GM15510 (cell line): ENCODE measurements around the gene MIER1.
A peak's percentile ranks its signal among the peaks of the same experiment; 100 is the strongest.

Experiments
- POLR2A ChIP-seq: IDR thresholded peaks from 3 replicates; pipeline ENCODE4 v1.6.1; 2011; ENCODE audit warnings: borderline replicate concordance; ENCODE audit not compliant: insufficient read length; ENCODE audit errors: extremely low read depth

Gene MIER1

DNA sequence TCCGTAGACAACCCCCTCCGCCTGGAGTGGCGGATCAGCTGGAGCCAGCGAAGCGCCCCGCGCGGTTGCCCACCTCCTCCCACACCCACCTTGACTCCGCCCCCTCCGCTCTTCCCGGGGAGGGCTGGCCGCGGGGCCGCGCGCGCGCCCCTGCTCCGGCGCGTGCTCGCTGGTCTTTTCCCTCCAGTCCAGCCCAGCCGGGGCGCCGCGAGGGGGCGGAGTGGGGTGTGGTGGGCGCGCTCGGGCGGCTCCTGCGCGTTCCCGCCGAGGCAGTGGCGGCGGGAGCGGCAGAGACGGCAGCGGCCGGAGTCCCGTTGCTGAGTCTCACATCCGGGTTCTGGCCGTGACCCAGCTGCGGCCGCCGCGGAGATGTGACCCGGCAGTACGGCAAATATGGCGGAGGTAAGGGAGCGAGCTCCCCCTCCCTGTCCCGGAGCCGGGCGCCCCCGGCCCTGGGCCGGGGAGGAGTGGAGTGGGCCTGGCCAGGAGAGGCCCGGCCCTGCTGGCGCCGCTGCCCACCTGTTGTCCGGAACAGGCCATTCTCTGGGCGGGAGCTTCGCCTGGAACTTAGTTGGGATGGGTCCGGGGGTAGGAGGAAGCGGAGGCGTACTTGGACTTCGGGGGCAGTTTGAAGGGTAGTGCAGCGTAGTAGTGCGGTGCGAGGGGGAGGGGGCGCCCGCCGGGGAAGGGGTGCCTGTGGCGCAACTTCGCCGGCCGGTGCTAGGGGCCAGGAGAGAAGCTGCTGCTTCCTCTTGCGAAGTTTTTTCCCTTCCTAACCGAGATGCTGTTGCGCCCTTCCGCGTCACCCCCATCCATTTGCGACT, 5.4 kb downstream of the MIER1 start:
- TF ChIP-seq POLR2A = peak; percentile 71

DNA sequence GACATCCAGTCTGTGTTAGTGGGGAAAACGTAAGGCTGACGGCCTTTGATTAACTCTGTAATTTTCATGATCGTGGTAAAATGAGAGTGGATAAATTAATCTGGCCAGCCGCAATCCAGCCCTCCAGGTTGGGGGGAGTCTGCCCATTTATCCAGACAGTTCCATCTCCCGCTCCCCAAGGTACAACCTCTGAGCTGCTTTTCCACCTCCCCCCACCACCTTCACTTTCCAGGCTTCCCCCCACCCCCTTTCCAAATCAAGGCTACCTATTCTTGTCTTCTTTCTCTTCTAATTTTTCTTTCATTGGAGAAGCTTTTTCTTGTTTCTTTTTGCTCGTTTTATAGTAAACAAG, 6.0 kb downstream of the MIER1 start:
- TF ChIP-seq POLR2A = no peak

DNA sequence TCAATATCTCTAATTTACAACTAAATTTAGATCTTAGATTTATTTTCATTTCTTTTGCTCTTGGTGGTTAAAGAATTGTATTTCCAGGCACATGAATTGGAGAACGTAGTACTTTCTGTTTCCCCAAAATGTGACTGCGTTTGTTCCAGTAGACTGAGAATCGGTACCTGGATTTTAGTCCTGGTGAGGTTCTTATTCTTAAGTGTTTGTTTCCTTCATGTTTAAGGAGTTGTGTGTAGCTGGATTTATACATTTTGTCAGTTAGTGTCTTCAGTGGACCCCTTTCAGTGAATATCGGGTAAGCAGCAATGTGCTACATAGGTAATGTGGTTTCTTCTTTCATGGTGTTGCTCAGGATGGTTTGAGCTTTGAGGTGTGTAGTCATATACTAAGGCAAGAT, 6.8 kb downstream of the MIER1 start:
- no peak for TF ChIP-seq POLR2A

DNA sequence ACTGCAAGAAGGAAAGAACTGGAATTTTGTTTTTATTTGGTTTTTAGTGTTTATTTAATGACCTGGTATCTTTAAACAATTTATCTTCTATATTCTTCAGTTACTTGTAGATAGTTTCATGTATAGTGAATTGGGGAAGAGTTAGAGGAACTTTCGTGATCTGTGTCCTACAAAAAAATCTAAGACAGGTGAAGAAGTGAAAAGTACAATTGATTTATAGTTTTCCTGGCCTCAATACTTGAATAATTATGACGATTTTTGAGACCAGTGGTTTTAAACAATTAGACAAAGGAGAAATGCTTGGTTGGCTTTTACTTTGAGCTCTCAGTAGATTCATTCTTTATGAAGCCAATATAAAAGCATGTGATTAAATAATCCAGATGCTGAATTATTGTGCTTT, 7.5 kb downstream of the MIER1 start:
- TF ChIP-seq POLR2A = no peak

DNA sequence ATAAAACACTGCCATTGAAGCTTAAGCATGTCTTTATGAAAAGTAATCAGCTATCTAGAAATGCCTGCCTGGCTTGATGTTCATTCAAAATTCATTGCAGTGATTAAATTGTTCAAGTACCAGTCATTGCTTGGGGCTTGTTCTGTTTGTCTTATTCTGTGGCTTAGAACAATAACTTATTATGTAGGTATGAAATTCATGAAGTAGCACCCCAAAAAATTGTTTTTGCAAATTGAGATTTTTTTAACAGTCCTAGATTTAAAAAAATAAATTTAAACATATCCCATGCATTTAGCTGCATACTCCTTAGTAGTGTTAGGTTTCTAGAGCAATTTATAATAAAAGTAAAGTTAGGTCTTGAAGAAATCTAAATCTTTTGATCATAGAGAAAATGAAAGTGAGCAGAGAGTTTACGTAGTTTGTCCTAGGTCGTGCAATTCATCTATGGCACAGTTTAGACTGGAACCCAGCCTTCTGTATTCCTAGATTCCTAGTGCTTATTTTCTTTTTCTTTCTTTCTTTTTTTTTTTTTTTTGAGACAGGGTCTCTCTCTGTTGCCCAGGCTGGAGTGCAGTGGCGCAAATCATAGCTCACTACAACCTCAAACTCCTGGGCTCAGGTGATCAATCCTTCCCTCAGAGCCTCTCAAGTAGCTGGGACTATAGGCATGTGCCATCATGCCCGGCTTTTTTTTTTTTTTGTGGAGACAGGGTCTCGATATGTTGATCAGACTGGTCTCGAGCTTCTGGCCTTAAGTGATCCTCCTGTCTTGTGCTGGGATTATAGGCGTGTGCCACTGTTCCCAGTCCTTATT, 9.3 kb downstream of the MIER1 start:
- no peak for TF ChIP-seq POLR2A

DNA sequence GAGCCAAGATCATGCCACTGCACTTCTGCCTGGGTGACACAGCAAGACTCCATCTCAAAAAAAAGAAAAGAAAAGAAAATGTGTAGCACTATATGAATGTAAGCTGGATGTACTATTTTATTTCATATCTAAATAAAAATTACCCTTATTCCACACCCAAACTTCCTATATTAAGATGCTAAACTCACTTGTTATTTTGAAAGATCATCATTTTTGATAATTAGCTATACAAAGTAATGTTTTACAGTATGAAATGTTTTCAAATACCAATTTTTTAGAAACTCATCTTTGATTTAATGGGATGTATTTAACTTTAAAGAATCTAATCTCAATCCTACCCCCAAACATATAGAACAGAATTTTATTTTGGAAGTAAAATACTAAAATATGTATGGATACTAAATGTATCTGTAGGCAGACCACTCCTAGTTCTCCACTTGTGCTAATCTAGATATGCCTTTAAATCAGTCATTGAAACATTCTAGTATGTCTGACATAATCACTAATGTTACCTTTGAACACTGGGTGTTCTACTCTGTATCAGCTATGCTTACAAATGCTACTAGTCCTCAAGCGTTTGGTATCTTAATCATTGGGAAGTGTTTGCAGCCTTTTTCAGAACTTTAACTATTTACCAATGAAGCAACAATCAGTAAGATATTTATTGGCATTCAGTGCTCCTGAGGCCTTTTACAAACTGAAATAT, 12.9 kb downstream of the MIER1 start:
- no peak for TF ChIP-seq POLR2A

DNA sequence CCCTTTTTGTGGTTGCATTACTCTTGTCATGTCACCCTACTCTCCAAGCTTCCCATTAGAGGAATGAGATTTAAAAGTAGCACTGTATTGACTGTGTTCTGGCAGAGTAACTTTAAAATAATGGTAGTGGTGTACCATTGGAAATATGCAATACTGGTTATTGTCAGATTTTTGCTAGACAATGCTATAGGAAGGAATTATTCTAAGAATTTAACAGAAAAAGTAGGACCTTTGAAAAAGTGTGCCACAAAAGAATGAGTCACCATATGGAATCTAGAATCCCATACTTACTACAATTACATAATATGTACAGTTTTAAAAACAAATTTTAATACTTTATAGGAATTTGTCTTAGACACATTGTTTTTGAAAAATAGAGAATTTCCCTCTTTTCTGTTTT, 13.8 kb downstream of the MIER1 start:
- no peak for TF ChIP-seq POLR2A

DNA sequence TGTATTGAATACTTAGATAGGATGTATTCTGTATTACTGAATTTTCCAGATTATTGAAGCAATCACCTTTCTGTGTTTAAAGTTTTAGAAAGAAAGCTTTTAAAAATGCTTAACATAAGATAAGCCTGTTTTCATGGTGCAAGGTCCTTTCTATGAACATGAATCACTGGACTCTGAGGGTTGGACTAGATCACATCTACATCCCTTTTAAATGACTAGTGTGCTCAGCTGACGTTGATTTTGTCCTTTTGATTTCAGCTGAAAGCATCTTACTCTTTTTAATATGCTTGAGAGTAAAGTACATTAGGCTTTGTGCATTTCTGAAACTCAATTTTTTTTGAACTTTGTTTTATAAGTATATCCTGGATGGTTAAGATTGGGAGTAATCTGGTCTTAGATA, 16.2 kb downstream of the MIER1 start:
- no peak for TF ChIP-seq POLR2A

DNA sequence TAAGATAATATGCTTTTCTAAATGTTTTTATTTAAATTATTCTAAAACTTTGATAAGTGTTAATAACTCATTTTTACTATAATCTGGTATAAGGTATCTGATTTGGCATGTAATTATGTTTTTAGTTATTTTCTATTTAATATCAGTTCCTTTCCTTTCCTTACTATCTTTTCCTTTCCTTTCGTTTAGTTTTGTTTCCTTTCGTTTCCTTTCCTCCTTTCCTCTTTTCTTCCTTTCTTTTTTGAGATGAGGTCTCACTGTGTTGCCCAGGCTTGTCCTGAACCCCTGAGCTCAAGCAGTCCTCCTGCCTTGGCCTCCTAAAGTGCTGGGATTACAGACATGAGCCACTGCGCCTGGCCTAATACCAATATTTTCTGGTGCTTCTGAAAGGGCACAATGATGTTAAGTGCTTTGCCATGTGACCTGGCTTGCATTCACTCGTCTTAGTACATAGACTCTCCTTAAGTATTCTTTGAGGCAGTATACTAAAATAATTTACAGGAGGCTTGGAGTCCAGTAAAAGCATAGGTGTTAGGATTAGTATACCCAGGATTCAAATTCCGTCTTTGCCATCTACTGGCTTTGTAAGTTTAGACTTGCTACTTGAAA, 18.7 kb downstream of the MIER1 start:
- no peak for TF ChIP-seq POLR2A

DNA sequence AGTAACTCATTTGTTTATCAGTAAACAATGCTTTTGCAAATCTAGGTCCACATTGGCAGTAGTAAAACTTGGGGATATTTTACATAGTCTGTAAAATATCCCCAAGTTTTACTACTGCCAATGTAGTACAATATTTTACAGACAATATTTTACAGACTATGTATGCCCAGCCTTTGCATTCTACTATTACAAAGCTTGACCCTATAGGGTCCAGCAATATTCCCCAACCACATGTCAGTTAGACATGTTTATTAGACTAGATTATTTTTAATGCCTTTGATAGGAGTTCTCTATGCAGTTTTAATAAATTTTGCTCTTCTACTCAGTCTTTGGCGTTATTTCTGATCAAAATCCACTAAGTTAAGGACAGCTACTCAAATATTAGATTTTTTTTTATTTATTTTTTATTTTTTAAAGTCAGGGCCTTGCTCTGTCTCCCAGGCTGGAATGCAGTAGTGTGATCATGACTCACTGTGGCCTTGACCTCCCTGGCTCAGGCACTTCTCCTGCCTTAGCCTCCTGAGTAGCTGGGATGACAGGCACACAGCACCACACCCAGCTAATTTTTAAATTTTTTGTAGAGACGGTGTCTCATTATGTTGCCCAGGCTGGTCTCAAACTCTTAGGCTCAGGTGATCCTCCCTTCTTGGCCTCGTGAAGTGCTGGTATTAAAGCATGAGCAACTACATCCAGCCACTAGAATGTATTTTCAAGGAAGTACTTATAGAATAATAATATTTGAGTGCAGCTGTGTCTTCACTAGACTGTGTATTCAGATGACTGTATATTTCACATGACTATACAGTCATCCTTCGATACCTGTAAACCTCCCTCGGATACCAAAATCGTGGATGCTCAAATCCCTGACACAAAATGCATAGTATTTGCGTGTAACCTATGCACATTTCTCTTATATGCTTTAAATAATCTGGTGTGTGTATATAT, 19.8 kb downstream of the MIER1 start:
- no peak for TF ChIP-seq POLR2A

DNA sequence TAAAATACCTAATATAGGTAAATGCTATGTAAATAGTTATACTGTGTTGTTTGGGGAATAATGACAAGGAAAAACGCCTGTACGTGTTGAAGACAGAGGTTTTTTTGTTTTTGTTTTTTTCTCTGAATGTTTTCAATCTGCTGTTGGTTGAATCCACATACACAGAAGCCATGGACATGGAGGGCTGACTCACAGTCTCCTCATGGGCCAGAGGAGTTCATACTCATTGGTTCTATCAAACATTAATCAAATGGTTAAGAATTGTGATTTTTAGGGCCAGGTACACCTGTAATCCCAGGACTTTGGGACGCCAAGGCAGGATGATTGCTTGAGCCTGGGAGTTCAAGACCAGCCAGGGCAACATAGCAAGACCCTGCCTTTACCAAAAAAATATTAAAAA, 20.5 kb downstream of the MIER1 start:
- no peak for TF ChIP-seq POLR2A

DNA sequence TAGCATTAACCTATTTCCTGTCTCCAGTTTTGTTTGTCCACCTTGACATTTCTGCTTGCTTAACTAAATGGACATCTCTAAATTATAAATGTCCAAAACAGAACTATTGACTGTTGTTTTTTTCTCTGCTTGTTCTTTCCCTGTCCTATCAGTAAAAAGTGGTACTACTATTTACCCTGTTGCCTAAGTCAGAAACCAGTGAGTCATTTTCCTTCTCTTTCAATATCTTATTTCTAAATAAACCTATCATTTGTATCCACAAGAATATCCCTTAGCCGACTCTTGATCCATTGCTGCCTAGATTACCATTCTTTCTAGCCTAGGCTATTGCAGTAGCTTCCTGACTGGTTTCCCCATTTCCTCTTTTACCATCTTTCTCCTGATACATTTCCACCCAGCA, 22.5 kb downstream of the MIER1 start:
- no peak for TF ChIP-seq POLR2A

DNA sequence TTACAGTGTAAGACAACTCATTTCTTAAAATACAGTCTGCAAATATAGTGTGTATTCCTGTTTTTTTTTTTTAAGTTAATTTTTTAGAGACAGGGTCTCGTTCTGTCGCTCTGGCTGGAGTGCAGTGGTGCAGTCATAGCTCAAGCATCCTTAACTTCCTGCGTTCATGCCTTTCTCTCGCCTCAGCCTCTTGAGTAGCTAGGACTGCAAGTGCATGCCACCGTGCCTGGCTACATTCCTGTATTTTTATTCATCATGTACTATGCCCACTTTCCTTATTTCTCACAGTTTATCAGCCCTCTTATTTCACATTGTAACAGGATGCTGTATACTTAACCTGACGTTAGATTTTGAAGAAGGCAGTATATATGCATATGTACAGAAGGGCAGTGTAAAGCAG, 26.7 kb downstream of the MIER1 start:
- no peak for TF ChIP-seq POLR2A

DNA sequence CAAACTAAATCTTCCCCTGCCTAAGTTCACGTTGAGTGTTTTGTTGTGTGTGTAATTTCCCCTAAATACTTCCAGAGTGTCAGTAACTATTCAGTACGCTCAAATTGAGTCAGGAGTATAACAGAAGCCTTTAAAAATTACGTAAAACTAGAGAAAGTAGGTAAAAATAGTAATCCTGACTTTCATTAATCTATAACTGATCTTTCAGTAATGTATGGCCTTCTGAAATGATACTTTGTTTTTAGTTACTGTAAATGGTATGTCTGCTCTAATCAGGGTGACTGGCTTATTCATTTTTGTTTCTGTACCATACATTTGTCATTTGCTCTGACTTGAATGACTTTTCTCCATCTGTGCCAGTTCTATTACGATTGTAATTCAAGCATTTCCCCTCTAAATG, 29.4 kb downstream of the MIER1 start:
- TF ChIP-seq POLR2A = no peak
